Lower leg skin (tissue), 4 donors: ENCODE measurements around the gene GPR75. TPM values are rescaled to one million over a fixed set of nuclear protein-coding genes. Genes with fewer than 3 reads are reported as not detected.

Experiments
- DNase-seq, 2 donors: peaks; one replicate each; pipeline ENCODE4 v3.0.0-alpha.2; 2019; ENCODE audit warnings: low spot score in 2 of 2
- H3K4me3 ChIP-seq: fragments of 200-600 bp; sonication (generic); 2 replicates; pipeline ENCODE4 v1.5.1; 2017; ENCODE audit warnings: mild to moderate bottlenecking, low read depth; ENCODE audit not compliant: poor library complexity, severe bottlenecking
- POLR2A ChIP-seq, 2 donors: fragments of 450-650 bp; IDR thresholded peaks; one replicate each; pipeline ENCODE4 v1.6.1; 2016 to 2017; ENCODE audit warnings: antibody characterized with exemption in 2 of 2, mild to moderate bottlenecking in 1 of 2, moderate library complexity in 1 of 2
- WGBS, 2 donors: methylation state at CpG; one replicate each; pipeline ENCODE4 v1.1.5; 2018; 5-methylcytosine and 5-hydroxymethylcytosine counted together
- intact Hi-C: fragments of 100-400 bp; cut with DNase I; formaldehyde crosslinking; loops from one replicate; pipeline ENCODE4 v1.15.0; 2023; ENCODE audit warnings: low total_unique reads
- total RNA-seq, 4 donors: library from RNA; depleted of rRNA; stranded (reverse); fragments of >200 nt; gene quantifications; one replicate each; pipeline ENCODE4 v1.1.0, GENCODE V29; 2016
- TF ChIP-seq, protein P1 (sequence below), 3 donors: fragments of 450-650 bp; IDR thresholded peaks; one replicate each; pipeline ENCODE4 v1.5.1; 2016; ENCODE audit warnings: antibody characterized with exemption in 3 of 3, mild to moderate bottlenecking in 3 of 3, moderate library complexity in 2 of 3

GPR75 gene
- total RNA-seq, 4 donors from 2014 or later = 1.1 to 6.3 (median 2.2) TPM

DNA sequence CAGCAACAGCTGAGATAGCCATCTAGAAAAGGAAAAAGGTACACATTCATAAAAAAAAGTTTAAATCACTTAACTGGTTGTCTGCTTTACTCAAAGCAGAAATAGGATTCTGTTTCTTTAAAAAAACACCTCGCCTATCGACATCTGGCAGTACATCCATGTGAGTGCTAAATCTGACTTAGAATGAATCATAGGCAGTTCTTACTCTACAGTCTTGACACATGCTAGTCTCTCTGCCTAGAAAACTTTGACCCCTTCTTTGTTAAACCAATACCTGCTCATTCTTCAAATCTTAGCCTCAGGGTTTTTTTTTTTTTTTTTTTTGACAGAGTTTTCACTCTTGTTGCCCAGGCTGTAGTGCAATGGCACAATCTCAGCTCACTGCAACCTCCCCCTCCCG lies 37.1 kb upstream of the GPR75 start:
- WGBS, 2 donors = 41 to 43% methylated on average over 3 of the region's 3 CpGs
- intact Hi-C loops = loop anchor here (10.0 kb wide), 1 partner anchor 92 kb away; no protein-coding TSS in a partner anchor
- TF ChIP-seq, protein P1, sequence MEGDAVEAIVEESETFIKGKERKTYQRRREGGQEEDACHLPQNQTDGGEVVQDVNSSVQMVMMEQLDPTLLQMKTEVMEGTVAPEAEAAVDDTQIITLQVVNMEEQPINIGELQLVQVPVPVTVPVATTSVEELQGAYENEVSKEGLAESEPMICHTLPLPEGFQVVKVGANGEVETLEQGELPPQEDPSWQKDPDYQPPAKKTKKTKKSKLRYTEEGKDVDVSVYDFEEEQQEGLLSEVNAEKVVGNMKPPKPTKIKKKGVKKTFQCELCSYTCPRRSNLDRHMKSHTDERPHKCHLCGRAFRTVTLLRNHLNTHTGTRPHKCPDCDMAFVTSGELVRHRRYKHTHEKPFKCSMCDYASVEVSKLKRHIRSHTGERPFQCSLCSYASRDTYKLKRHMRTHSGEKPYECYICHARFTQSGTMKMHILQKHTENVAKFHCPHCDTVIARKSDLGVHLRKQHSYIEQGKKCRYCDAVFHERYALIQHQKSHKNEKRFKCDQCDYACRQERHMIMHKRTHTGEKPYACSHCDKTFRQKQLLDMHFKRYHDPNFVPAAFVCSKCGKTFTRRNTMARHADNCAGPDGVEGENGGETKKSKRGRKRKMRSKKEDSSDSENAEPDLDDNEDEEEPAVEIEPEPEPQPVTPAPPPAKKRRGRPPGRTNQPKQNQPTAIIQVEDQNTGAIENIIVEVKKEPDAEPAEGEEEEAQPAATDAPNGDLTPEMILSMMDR (IDR thresholded peaks at IDR 0.05) = no peak
- TF ChIP-seq POLR2A (IDR thresholded peaks at IDR 0.05) = no peak
- H3K4me3 ChIP-seq = no peak overlapping the region
- no peak for DNase-seq

DNA sequence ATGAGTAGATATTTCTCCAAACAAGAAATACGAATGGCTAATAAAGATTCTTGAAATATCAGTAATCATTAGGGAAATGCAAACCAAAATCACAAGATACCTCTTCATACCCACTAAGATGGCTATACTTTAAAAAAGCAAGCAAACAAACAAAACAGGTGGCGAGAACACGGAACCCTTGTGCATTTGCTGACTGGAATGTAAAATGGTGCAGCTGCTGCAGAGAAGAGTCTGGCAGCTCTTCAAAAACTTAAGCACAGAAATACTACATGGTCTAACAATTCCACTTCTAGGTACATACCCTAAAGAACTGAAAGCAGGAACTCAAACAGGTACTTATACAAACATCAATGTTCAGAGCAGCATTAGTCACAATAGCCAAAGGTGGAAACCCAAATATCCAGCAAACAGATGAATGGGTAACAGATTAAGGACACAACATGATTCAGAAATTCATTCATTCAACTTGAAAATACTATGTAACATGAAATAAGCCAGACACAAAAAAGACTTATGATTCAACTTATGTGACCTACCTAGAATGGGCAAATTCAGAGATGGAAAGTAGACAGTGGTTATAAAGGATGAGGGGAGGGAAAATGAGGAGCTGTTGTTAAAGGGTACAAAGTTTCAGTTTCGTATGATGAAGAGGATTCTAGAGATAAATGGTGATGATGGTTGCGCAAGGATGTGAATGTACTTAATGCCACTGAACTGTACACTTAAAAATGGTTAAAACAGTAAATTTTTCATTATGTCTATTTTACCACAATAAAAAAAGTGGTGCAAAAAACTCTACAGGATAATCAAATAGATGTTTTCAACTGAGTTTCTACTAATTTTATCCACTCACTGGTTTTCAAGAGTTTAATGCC lies 26.9 kb upstream of the GPR75 start:
- no peak for TF ChIP-seq POLR2A (IDR thresholded peaks at IDR 0.05)
- TF ChIP-seq, protein P1 (IDR thresholded peaks at IDR 0.05) = no peak
- DNase-seq = no peak
- intact Hi-C loops = no loop called here
- no peak overlapping the region for H3K4me3 ChIP-seq
- 90 to 91% methylated on average over 5 of the region's 5 CpGs for WGBS, 2 donors

DNA sequence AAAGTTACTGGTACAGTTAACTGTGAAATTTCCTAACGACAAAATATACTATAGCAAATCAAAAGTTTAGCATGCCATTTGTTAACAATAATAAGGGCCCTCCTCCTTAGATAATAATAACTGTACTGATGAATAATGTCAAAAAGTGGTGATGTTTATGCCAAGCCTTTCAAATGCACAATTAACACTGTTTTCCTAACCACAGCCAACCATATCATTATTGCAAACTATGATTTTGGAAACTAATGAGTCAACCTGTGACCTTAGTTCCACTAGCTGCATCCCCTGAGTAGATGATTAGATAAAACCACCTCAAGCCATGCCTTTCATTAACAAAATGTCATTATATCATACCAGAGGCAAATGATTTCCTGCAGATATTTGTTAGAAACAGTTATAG lies 25.1 kb upstream of the GPR75 start:
- 91 to 100% methylated on average over 1 of the region's 1 CpG for WGBS, 2 donors
- intact Hi-C loops = no loop called here
- no peak overlapping the region for H3K4me3 ChIP-seq

DNA sequence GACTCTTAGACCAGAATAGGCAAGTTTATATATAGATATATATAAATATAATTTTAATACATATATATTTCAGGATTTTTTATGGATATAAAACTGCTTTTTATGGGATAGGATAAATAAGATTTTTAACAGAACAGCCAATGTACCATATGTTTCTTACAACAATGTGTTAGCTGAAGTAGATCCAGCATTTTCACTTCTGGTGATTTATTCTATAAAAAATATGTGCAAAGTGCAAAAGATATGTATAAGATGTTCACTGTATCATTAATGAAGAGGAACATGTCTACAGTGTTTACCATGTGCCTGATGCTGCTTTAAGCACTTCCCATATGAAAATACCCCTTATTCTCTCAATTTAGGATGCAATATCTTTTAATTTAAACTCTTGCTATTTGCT lies 22.2 kb upstream of the GPR75 start:
- H3K4me3 ChIP-seq = no peak overlapping the region
- intact Hi-C loops = no loop called here
- no peak for DNase-seq
- TF ChIP-seq POLR2A (IDR thresholded peaks at IDR 0.05) = no peak
- TF ChIP-seq, protein P1 (IDR thresholded peaks at IDR 0.05) = no peak

More for the DNA sequence above, 25.1 kb upstream of the GPR75 start:
- TF ChIP-seq POLR2A (IDR thresholded peaks at IDR 0.05) = no peak
- TF ChIP-seq, protein P1 (IDR thresholded peaks at IDR 0.05) = no peak
- DNase-seq = no peak

DNA sequence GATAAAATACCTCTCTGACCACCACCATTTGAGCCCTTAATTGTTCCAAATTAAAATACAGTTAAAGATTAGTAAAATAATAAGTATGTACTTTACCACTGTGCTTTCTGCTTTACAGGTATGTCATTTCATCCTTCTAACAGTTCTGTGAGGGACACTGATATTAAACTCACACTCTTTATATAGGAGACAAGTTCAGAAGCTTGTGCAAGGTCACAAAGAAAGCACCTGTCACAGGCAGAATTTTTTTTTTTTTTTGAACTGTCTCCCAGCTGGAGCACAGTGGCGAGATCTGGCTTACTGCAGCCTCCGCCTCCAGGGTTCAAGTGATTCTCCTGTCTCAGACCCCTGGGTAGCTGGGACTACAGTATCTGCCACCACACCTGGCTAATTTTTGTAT lies 21.6 kb upstream of the GPR75 start:
- DNase-seq = no peak
- TF ChIP-seq, protein P1 (IDR thresholded peaks at IDR 0.05) = no peak
- TF ChIP-seq POLR2A (IDR thresholded peaks at IDR 0.05) = no peak
- intact Hi-C loops = no loop called here
- 72 to 95% methylated on average over 2 of the region's 2 CpGs for WGBS, 2 donors
- no peak overlapping the region for H3K4me3 ChIP-seq
